Skeletal muscle satellite cell (primary cell): ENCODE measurements around the gene DHRSX.
"Not testable (repeated sequence)": the region's sequence is repeated elsewhere in the genome, so short reads cannot be mapped to it uniquely, and the experiment has no call there.

Source experiments
- H3K27me3 ChIP-seq: 2 replicates; pipeline ENCODE4 v1.7.0; 2013; ENCODE audit warnings: low read length; ENCODE audit not compliant: control insufficient read depth, insufficient read depth
- H3K36me3 ChIP-seq: 2 replicates; pipeline ENCODE4 v1.7.0; 2013; ENCODE audit warnings: mild to moderate bottlenecking, control low read depth, low read length; ENCODE audit not compliant: insufficient read depth
- H3K4me1 ChIP-seq: 2 replicates; pipeline ENCODE4 v1.7.0; 2013; ENCODE audit warnings: low read length; ENCODE audit not compliant: control insufficient read depth, insufficient read depth
- H3K4me2 ChIP-seq: 2 replicates; pipeline ENCODE4 v1.7.0; 2013; ENCODE audit warnings: mild to moderate bottlenecking, low read length
- H3K4me3 ChIP-seq: 2 replicates; pipeline ENCODE4 v1.7.0; 2013; ENCODE audit warnings: low read length
- H3K9ac ChIP-seq: 2 replicates; pipeline ENCODE4 v1.7.0; 2013; ENCODE audit warnings: mild to moderate bottlenecking, low read depth, low read length, moderate library complexity
- H3K9me3 ChIP-seq: replicated peaks from 2 replicates; pipeline ENCODE4 v1.7.0; 2013; ENCODE audit warnings: mild to moderate bottlenecking, control low read depth, low read length

DHRSX gene

DNA sequence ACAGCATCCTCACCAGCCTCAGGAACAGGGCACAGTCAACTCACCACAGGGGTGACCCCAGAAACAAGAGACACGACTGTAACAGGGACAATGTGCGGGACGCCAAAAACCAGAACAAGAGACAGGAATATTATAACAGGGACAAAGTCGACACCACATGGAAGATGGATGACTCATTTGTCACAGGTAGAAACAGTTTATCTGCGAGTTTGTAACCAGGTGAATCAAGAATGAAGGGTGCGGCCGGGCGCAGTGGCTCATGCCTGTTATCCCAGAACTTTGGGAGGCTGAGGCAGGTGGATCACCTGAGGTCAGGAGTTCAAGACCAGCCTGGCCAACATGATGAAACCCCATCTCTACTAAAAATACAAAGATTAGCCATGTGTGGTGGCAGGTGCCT lies 44.7 kb downstream of the DHRSX start:
- H3K4me2 ChIP-seq, H3K4me3 ChIP-seq, H3K9ac ChIP-seq, H3K4me1 ChIP-seq, H3K27me3 ChIP-seq, H3K9me3 ChIP-seq, H3K36me3 ChIP-seq: not testable (repeated sequence)

DNA sequence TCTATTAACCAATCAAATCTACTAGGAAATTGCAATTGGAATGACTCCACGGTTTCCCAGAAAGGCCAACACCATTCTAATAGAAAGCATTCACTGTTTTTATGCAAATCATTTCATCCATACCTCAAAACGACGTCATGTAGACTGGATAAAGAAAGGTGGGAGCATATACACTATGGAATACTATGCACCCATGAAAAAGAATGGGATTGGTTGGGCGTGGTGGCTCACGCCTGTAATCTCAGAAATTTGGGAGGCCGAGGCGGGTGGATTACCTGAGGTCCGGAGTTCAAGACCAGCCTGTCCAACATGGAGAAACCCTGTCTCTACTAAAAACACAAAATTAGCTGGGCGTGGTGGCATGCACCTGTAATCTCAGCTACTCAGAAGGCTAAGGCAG lies 46.2 kb downstream of the DHRSX start:
- not testable (repeated sequence) for H3K27me3 ChIP-seq, H3K36me3 ChIP-seq, H3K4me3 ChIP-seq, H3K4me1 ChIP-seq, H3K4me2 ChIP-seq, H3K9me3 ChIP-seq, H3K9ac ChIP-seq

GRCh38 chrX:2452799-2453198 lies 48.0 kb downstream of the DHRSX start:
- H3K27me3 ChIP-seq: no peaks in the 10 kb centered on the region
- H3K36me3 ChIP-seq: peaks cover 6% of the 10 kb centered on the region
- no peak overlapping the region for H3K4me2 ChIP-seq
- H3K9ac ChIP-seq: no peak overlapping the region
- no peaks in the 10 kb centered on the region for H3K4me1 ChIP-seq
- no peaks in the 10 kb centered on the region for H3K9me3 ChIP-seq
- H3K4me3 ChIP-seq: no peak overlapping the region

GRCh38 chrX:2452317-2452784 lies 48.4 kb downstream of the DHRSX start:
- Histone ChIP-seq H3K36me3 (peaks cover 6% of the 10 kb centered on the region), H3K27me3 (no peaks in the 10 kb centered on the region), H3K4me2 (no peak overlapping the region)

GRCh38 chrX:2451501-2452316 lies 49.1 kb downstream of the DHRSX start:
- Histone ChIP-seq H3K9me3 (no peaks in the 10 kb centered on the region), H3K4me2 (no peak overlapping the region), H3K27me3 (no peaks in the 10 kb centered on the region), H3K36me3 (peaks cover 6% of the 10 kb centered on the region), H3K4me3 (no peak overlapping the region), H3K4me1 (no peaks in the 10 kb centered on the region), H3K9ac (no peak overlapping the region)

More at GRCh38 chrX:2452317-2452784, 48.4 kb downstream of the DHRSX start:
- no peaks in the 10 kb centered on the region for H3K4me1 ChIP-seq
- H3K9ac ChIP-seq: no peak overlapping the region
- no peak overlapping the region for H3K4me3 ChIP-seq
- no peaks in the 10 kb centered on the region for H3K9me3 ChIP-seq

DNA sequence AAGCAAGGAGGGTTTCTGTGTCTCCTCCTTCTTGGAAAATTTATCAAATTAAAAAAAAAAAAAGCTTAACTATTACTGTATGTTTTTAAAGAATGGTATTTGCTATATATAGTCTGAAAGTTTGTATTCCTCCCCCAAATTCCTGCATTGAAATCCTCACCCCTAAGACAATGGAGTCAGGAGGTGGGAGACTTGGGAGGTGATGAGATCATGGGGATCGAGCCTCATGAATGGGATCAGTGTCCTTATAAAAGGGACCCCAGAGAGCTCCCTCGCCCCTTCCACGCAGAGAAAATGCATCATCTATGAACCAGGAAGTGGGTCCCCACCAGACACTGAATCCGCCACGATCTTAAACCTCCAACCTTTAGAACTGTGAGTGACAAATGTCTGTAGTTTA lies 50.1 kb downstream of the DHRSX start:
- Histone ChIP-seq H3K27me3 (no peaks in the 10 kb centered on the region), H3K4me3 (no peak overlapping the region), H3K9me3 (no peaks in the 10 kb centered on the region), H3K36me3 (peaks cover 6% of the 10 kb centered on the region), H3K4me1 (no peaks in the 10 kb centered on the region), H3K4me2 (no peak overlapping the region), H3K9ac (no peak overlapping the region)

DNA sequence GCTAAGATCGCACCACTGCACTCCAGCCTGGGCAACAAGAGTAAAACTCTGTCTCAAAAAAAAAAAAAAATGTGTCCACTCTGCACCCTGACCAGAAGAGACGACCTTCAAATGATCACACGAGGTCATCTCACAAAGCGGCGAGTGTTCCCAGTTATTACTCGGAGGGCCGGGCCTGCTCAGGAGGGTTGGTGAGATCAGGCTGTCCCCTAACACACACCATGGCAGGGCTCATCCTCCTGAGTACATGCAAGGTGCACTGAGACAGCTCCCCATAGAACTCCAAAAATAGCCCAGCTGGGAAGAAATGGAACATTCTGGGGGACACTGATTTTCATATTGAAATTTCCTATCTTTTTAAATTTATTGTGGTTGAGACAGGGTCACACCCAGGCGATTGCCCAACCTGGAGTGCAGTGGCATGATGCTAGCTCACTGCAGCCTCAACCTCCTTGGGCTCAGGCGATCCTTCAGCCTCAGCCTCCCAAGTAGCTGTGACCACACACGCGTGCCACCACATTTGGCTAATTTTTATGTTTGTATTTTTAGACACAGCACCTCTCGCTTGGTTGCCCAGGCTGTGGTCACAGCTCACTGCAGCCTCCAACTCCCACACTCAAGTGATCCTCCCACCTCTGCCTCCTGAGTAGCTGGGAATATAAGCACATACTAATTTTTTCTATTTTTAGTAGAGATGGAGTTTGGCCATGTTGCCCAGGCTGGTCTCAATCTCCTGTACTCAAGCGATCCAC lies 51.5 kb downstream of the DHRSX start:
- Histone ChIP-seq H3K9ac (no peak overlapping the region), H3K4me1 (no peaks in the 10 kb centered on the region), H3K27me3 (no peaks in the 10 kb centered on the region), H3K4me2 (no peak overlapping the region), H3K4me3 (no peak overlapping the region), H3K36me3 (peaks cover 6% of the 10 kb centered on the region), H3K9me3 (no peaks in the 10 kb centered on the region)

GRCh38 chrX:2447484-2447883 lies 53.3 kb downstream of the DHRSX start:
- no peaks in the 10 kb centered on the region for H3K9me3 ChIP-seq
- H3K4me3 ChIP-seq: no peak overlapping the region
- no peaks in the 10 kb centered on the region for H3K27me3 ChIP-seq
- H3K9ac ChIP-seq: no peak overlapping the region
- H3K4me1 ChIP-seq: no peaks in the 10 kb centered on the region
- no peak overlapping the region for H3K4me2 ChIP-seq
- peaks cover 2% of the 10 kb centered on the region for H3K36me3 ChIP-seq

DNA sequence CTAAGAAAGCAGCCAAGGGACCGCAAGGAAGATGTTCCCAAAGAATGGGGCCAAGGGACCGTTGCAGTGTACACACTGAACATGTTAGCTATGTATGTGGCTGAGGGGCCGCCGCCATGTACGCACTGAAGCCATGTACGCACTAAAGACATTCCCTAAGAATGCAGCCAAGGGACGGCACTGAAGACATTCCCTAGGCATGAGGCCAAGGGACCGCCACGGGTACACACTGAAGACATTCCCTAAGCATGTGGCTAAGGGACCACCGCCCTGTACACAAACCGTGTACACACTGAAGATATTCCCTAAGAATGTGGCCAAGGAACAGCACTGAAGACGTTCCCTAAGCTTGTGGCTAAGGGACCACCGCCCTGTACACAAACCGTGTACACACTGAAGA lies 54.0 kb downstream of the DHRSX start:
- Histone ChIP-seq H3K9me3 (no peaks in the 10 kb centered on the region), H3K4me1 (no peaks in the 10 kb centered on the region), H3K4me2 (no peak overlapping the region)

GRCh38 chrX:2445662-2446623 lies 54.8 kb downstream of the DHRSX start:
- H3K9ac ChIP-seq: no peak overlapping the region
- no peak overlapping the region for H3K4me3 ChIP-seq
- H3K4me1 ChIP-seq: no peaks in the 10 kb centered on the region
- no peaks in the 10 kb centered on the region for H3K27me3 ChIP-seq
- H3K4me2 ChIP-seq: no peak overlapping the region
- no peaks in the 10 kb centered on the region for H3K9me3 ChIP-seq
- no peaks in the 10 kb centered on the region for H3K36me3 ChIP-seq

More for the DNA sequence above, 54.0 kb downstream of the DHRSX start:
- Histone ChIP-seq H3K9ac (no peak overlapping the region), H3K4me3 (no peak overlapping the region), H3K27me3 (no peaks in the 10 kb centered on the region), H3K36me3 (no peaks in the 10 kb centered on the region)

- H3K9me3 ChIP-seq: no peaks in the 10 kb centered on the region
- H3K9ac ChIP-seq: no peak overlapping the region
- no peaks in the 10 kb centered on the region for H3K4me1 ChIP-seq
- H3K27me3 ChIP-seq: no peaks in the 10 kb centered on the region
- H3K36me3 ChIP-seq: no peaks in the 10 kb centered on the region
- H3K4me3 ChIP-seq: no peak overlapping the region
- no peak overlapping the region for H3K4me2 ChIP-seq
Measured at GRCh38 chrX:2442694-2443093, 58.1 kb downstream of the DHRSX start.
